ENCODE measurements around the gene WHAMM. TPM values are rescaled to one million over a fixed set of nuclear protein-coding genes. Genes with fewer than 3 reads are reported as not detected.
A peak's percentile ranks its signal among the peaks of the same experiment; 100 is the strongest.
"Not testable (repeated sequence)": the region's sequence is repeated elsewhere in the genome, so short reads cannot be mapped to it uniquely, and the experiment has no call there.

WHAMM gene
- polyA plus RNA-seq, 1 donor = 10.8 TPM

GRCh38 chr15:82839136-82839535, 29.7 kb downstream of the WHAMM start:
- DNase-seq = no peak

- DNase-seq = no peak
Measured at GRCh38 chr15:82840166-82840565, 30.7 kb downstream of the WHAMM start.

- no peak for DNase-seq
Measured at GRCh38 chr15:82843566-82843965, 34.1 kb downstream of the WHAMM start.

GRCh38 chr15:82845686-82846085, 36.3 kb downstream of the WHAMM start:
- no peak for DNase-seq

- no peak for DNase-seq
Measured at GRCh38 chr15:82846621-82847020, 37.2 kb downstream of the WHAMM start.

GRCh38 chr15:82847703-82848102, 38.3 kb downstream of the WHAMM start:
- no peak for DNase-seq

GRCh38 chr15:82848241-82848993, 39.0 kb downstream of the WHAMM start:
- DNase-seq = no peak

- DNase-seq = peak; percentile 57
Measured at GRCh38 chr15:82849556-82850512, 40.4 kb downstream of the WHAMM start.

GRCh38 chr15:82850731-82851130, 41.3 kb downstream of the WHAMM start:
- DNase-seq = no peak

- DNase-seq = no peak
Measured at GRCh38 chr15:82851306-82851850, 42.0 kb downstream of the WHAMM start.

- DNase-seq = no peak
Measured at GRCh38 chr15:82851981-82852511, 42.6 kb downstream of the WHAMM start.

- DNase-seq = no peak
Measured at GRCh38 chr15:82852941-82853561, 43.6 kb downstream of the WHAMM start.

GRCh38 chr15:82854554-82854953, 45.1 kb downstream of the WHAMM start:
- DNase-seq = no peak

GRCh38 chr15:82855286-82856100, 46.1 kb downstream of the WHAMM start:
- DNase-seq = no peak

GRCh38 chr15:82856397-82857170, 47.2 kb downstream of the WHAMM start:
- DNase-seq = no peak

GRCh38 chr15:82858932-82859331, 49.5 kb downstream of the WHAMM start:
- DNase-seq = no peak

GRCh38 chr15:82862886-82863285, 53.5 kb downstream of the WHAMM start:
- DNase-seq = no peak

- no peak for DNase-seq
Measured at GRCh38 chr15:82864967-82865366, 55.5 kb downstream of the WHAMM start.

- DNase-seq = not testable (repeated sequence)
Measured at GRCh38 chr15:82865581-82865980, 56.2 kb downstream of the WHAMM start.

GRCh38 chr15:82865981-82866380, 56.6 kb downstream of the WHAMM start:
- DNase-seq = not testable (repeated sequence)
